HepG2 (cell line): ENCODE results near the gene GRM8. TPM values are rescaled to one million over a fixed set of nuclear protein-coding genes. Genes with fewer than 3 reads are reported as not detected.
"Not testable (repeated sequence)": the region's sequence is repeated elsewhere in the genome, so short reads cannot be mapped to it uniquely, and the experiment has no call there.

Experiments used
- ATAC-seq: fragments of 200-7000 bp; cut with Tn5 transposase; 3 replicates; pipeline ENCODE4 v1.9.1; 2020; ENCODE audit warnings: mild to moderate bottlenecking, moderate library complexity
- BruUV-seq: library from RNA; stranded (reverse); fragments of 400-500 nt; replicated peaks from 2 replicates; lab custom pipeline; 2021; lab: Mats Ljungman, UMichigan
- CTCF ChIA-PET: fragments of 300-600 bp; formaldehyde crosslinking; extraction: SDS; loops from one replicate; lab custom pipeline; 2021; ENCODE audit warnings: low total read pairs, inconsistent platforms, low intra/inter-chr PET ratio; lab: Yijun Ruan, JAX
- POLR2A ChIA-PET: fragments of 350-600 bp; sonication (Branson Sonifier 250); formaldehyde crosslinking; loops from one replicate; lab custom pipeline; 2020; ENCODE audit warnings: antibody characterized with exemption, inconsistent platforms; lab: Yijun Ruan, JAX
- DNase-seq: peaks from one replicate; pipeline ENCODE4 v3.0.0-alpha.2; 2015; ENCODE audit warnings: low spot score
- FAIRE-seq: peaks from 3 replicates; lab custom pipeline; 2011; peaks lifted over from hg19 to GRCh38; lab: Jason Lieb, UNC
- H2AFZ ChIP-seq: one replicate; pipeline ENCODE4 v1.6.1; 2011; ENCODE audit warnings: low read length, inconsistent platforms
- H3K27ac ChIP-seq: fragments of 300-600 bp; 3 replicates; pipeline ENCODE4 v1.8.0; 2011; ENCODE audit warnings: mixed run types, mild to moderate bottlenecking, mixed read lengths, low read length, inconsistent platforms; ENCODE audit not compliant: insufficient read depth; ENCODE audit errors: extremely low read length
- H3K27me3 ChIP-seq, 2 experiments: fragments of 200-600 bp in 1 of 2; 2 replicates in 1 of 2; 3 replicates in 1 of 2; pipeline versions ENCODE4 v1.6.0 to v1.8.0; 2011; ENCODE audit warnings: low read length in 2 of 2, mild to moderate bottlenecking in 2 of 2, moderate library complexity in 2 of 2, inconsistent platforms in 1 of 2; ENCODE audit not compliant: insufficient read depth in 2 of 2, control insufficient read depth in 1 of 2
- H3K36me3 ChIP-seq, 2 experiments: fragments of 200-600 bp in 1 of 2; replicated peaks in 1 of 2; 2 replicates in 1 of 2; 3 replicates in 1 of 2; pipeline versions ENCODE4 v1.5.1 to v1.8.0; 2011; ENCODE audit warnings: low read length in 2 of 2, inconsistent platforms in 1 of 2; ENCODE audit not compliant: insufficient read depth in 2 of 2, control insufficient read depth in 1 of 2
- H3K4me1 ChIP-seq: 2 replicates; pipeline ENCODE4 v1.5.1; 2012; ENCODE audit warnings: low read length, inconsistent platforms; ENCODE audit not compliant: insufficient read depth
- H3K4me2 ChIP-seq: 2 replicates; pipeline ENCODE4 v1.6.0; 2011; ENCODE audit warnings: low read depth, low read length, inconsistent platforms
- H3K4me3 ChIP-seq, 3 experiments: fragments of 200-600 bp in 1 of 3; sonication (generic), shearing (Covaris generic) in 1 of 3; replicated peaks in 1 of 3; 2 replicates each; pipeline ENCODE4 v1.5.1; 2011 to 2016; ENCODE audit warnings: low read length in 3 of 3, inconsistent platforms in 2 of 3, low read depth in 2 of 3, mild to moderate bottlenecking in 2 of 3, control low read depth in 1 of 3, mixed read lengths in 1 of 3; ENCODE audit not compliant: insufficient read depth in 1 of 3
- H3K79me2 ChIP-seq: one replicate; pipeline ENCODE4 v1.6.1; 2011; ENCODE audit warnings: low read length, inconsistent platforms; ENCODE audit not compliant: insufficient read depth
- H3K9ac ChIP-seq: 2 replicates; pipeline ENCODE4 v1.6.0; 2011; ENCODE audit warnings: mild to moderate bottlenecking, low read depth, low read length, inconsistent platforms; ENCODE audit not compliant: insufficient read depth
- H3K9me3 ChIP-seq: 2 replicates; pipeline ENCODE4 v1.5.1; 2012; ENCODE audit warnings: mild to moderate bottlenecking, low read length
- H4K20me1 ChIP-seq: 2 replicates; pipeline ENCODE4 v1.6.0; 2011; ENCODE audit warnings: inconsistent platforms, mild to moderate bottlenecking, low read length, moderate library complexity; ENCODE audit not compliant: insufficient read depth
- WGBS: methylation state at CpG from one replicate; pipeline ENCODE4 v1.1.6; 2017; ENCODE audit warnings: low lambda C conversion rate; 5-methylcytosine and 5-hydroxymethylcytosine counted together
- in situ Hi-C: cut with HindIII; loops from 2 replicates; pipeline ENCODE4 v1.10.0; 2017; ENCODE audit warnings: low pct_unique_long_range_greater_than_20kb; ENCODE audit not compliant: extremely low pct_ligation_motif_present
- intact Hi-C: fragments of 100-400 bp; cut with micrococcal nuclease; formaldehyde crosslinking; loops from one replicate; pipeline ENCODE4 v1.10.0; 2022; ENCODE audit not compliant: unreplicated experiment
- polyA plus RNA-seq, 8 experiments: library from polyadenylated mRNA; depleted of rRNA in 3 of 8; stranded (reverse) in 7 of 8; unstranded in 1 of 8; fragments of >200 nt; fragmentation: Illumina TruSeq in 4 of 8; extraction: Trizol in 4 of 8; gene quantifications; 2 replicates each; pipeline versions ENCODE4 v1.2.1 to v1.2.3, GENCODE V29; 2011 to 2016; ENCODE audit warnings: low read depth in 4 of 8, missing spikeins in 1 of 8, mixed read lengths in 1 of 8; ENCODE audit not compliant: insufficient read depth in 1 of 8
- total RNA-seq, 5 experiments: library from RNA; depleted of rRNA; stranded (reverse); fragments of >200 nt; fragmentation: Illumina TruSeq; extraction: Trizol; gene quantifications; 2 replicates each; pipeline ENCODE4 v1.2.3, GENCODE V29; 2016; ENCODE audit warnings: low read depth in 1 of 5

The GRM8 gene
- total and polyA plus RNA-seq, 2 of the 13 experiments (the other 11 are each of a cell fraction or from before 2014, with no cell fraction given) = not detected

GRCh38 chr7:126908564-126908963 is 344.2 kb downstream of the GRM8 start:
- H3K27ac ChIP-seq, ATAC-seq, intact Hi-C loops: not testable (repeated sequence)

GRCh38 chr7:126907657-126908056 is 345.1 kb downstream of the GRM8 start:
- H2AFZ ChIP-seq, H3K36me3 ChIP-seq, H3K4me2 ChIP-seq, FAIRE-seq, CTCF ChIA-PET, H3K9ac ChIP-seq, H3K79me2 ChIP-seq, H3K4me3 ChIP-seq, ATAC-seq, in situ Hi-C loops, POLR2A ChIA-PET, intact Hi-C loops, H4K20me1 ChIP-seq, BruUV-seq, DNase-seq, H3K27me3 ChIP-seq, H3K27ac ChIP-seq, H3K9me3 ChIP-seq, H3K4me1 ChIP-seq: not testable (repeated sequence)
- 7% methylated on average over 6 of the region's 6 CpGs for WGBS

More at GRCh38 chr7:126908564-126908963, 344.2 kb downstream of the GRM8 start:
- H3K4me1 ChIP-seq, BruUV-seq, H3K4me2 ChIP-seq, H3K27me3 ChIP-seq, H4K20me1 ChIP-seq, FAIRE-seq, DNase-seq, H3K36me3 ChIP-seq, H3K9ac ChIP-seq, H3K4me3 ChIP-seq, H3K79me2 ChIP-seq, in situ Hi-C loops, CTCF ChIA-PET, H3K9me3 ChIP-seq, POLR2A ChIA-PET, H2AFZ ChIP-seq: not testable (repeated sequence)

- POLR2A ChIA-PET, DNase-seq, H3K4me2 ChIP-seq, H3K9ac ChIP-seq, intact Hi-C loops, H3K27me3 ChIP-seq, in situ Hi-C loops, FAIRE-seq, H3K27ac ChIP-seq, H3K9me3 ChIP-seq, H3K79me2 ChIP-seq, H4K20me1 ChIP-seq, H3K4me3 ChIP-seq, CTCF ChIA-PET, BruUV-seq, H2AFZ ChIP-seq, H3K36me3 ChIP-seq, ATAC-seq, H3K4me1 ChIP-seq: not testable (repeated sequence)
- 0% methylated on average over 2 of the region's 2 CpGs for WGBS
These were observed 347.5 kb downstream of the GRM8 start for GRCh38 chr7:126905255-126905654.

GRCh38 chr7:126901041-126901765 is 351.5 kb downstream of the GRM8 start:
- H3K27ac ChIP-seq, BruUV-seq, H2AFZ ChIP-seq, H3K4me3 ChIP-seq, H3K4me2 ChIP-seq, POLR2A ChIA-PET, H3K9ac ChIP-seq, H3K79me2 ChIP-seq, in situ Hi-C loops, H4K20me1 ChIP-seq, H3K9me3 ChIP-seq, H3K27me3 ChIP-seq, H3K4me1 ChIP-seq, H3K36me3 ChIP-seq, FAIRE-seq, intact Hi-C loops: not testable (repeated sequence)
- DNase-seq (peak; percentile 3), ATAC-seq (peak; percentile 38; the same call in 1 of the 3 replicates)
- CTCF ChIA-PET = interaction anchor here (1.8 kb wide), 1 partner anchor 98 kb away, joined by 8 read pairs; no protein-coding TSS in a partner anchor
- 2% methylated on average over 6 of the region's 6 CpGs for WGBS
